HepG2 (cell line): ENCODE data around the gene ALOXE3. TPM values are rescaled to one million over a fixed set of nuclear protein-coding genes. Genes with fewer than 3 reads are reported as not detected.

Source experiments
- CBX5 ChIP-seq: sonication (generic); formaldehyde crosslinking; IDR thresholded peaks from 2 replicates; pipeline ENCODE4 v1.4.0; 2020; ENCODE audit warnings: missing genetic modification reagents, borderline replicate concordance
- FOXM1 ChIP-seq: sonication (generic); formaldehyde crosslinking; IDR thresholded peaks from 2 replicates; pipeline ENCODE4 v1.5.0; 2020; ENCODE audit warnings: missing genetic modification reagents
- MLX ChIP-seq: IDR thresholded peaks from 2 replicates; pipeline ENCODE4 v1.6.1; 2016
- SIX1 ChIP-seq: sonication (generic); formaldehyde crosslinking; IDR thresholded peaks from 2 replicates; pipeline ENCODE4 v1.4.0; 2020; ENCODE audit warnings: missing genetic modification reagents, borderline replicate concordance
- TBX2 ChIP-seq: sonication (generic); formaldehyde crosslinking; IDR thresholded peaks from 2 replicates; pipeline ENCODE4 v1.5.0; 2020; ENCODE audit warnings: missing genetic modification reagents, mild to moderate bottlenecking, borderline replicate concordance
- XBP1 ChIP-seq: sonication (generic); formaldehyde crosslinking; IDR thresholded peaks from 2 replicates; pipeline ENCODE4 v1.5.0; 2020; ENCODE audit warnings: missing genetic modification reagents
- ZFP41 ChIP-seq: sonication (generic); formaldehyde crosslinking; IDR thresholded peaks from 2 replicates; pipeline ENCODE4 v1.4.0; 2020; ENCODE audit warnings: mild to moderate bottlenecking, missing genetic modification reagents, borderline replicate concordance
- ZNF451 ChIP-seq: sonication (generic); formaldehyde crosslinking; IDR thresholded peaks from 2 replicates; pipeline ENCODE4 v1.5.0; 2020; ENCODE audit warnings: mild to moderate bottlenecking, missing genetic modification reagents
- ZNF609 ChIP-seq: sonication (generic); formaldehyde crosslinking; IDR thresholded peaks from 2 replicates; pipeline ENCODE4 v1.4.0; 2020; ENCODE audit warnings: mild to moderate bottlenecking, missing genetic modification reagents, borderline replicate concordance
- polyA plus RNA-seq, 8 experiments: library from polyadenylated mRNA; depleted of rRNA in 3 of 8; stranded (reverse) in 7 of 8; unstranded in 1 of 8; fragments of >200 nt; fragmentation: Illumina TruSeq in 4 of 8; extraction: Trizol in 4 of 8; gene quantifications; 2 replicates each; pipeline versions ENCODE4 v1.2.1 to v1.2.3, GENCODE V29; 2011 to 2016; ENCODE audit warnings: low read depth in 4 of 8, missing spikeins in 1 of 8, mixed read lengths in 1 of 8; ENCODE audit not compliant: insufficient read depth in 1 of 8
- total RNA-seq, 5 experiments: library from RNA; depleted of rRNA; stranded (reverse); fragments of >200 nt; fragmentation: Illumina TruSeq; extraction: Trizol; gene quantifications; 2 replicates each; pipeline ENCODE4 v1.2.3, GENCODE V29; 2016; ENCODE audit warnings: low read depth in 1 of 5

The ALOXE3 gene
- total and polyA plus RNA-seq, 2 of the 13 experiments (the other 11 are each of a cell fraction or from before 2014, with no cell fraction given): 0.07 TPM; not detected in 1

- TF ChIP-seq ZNF609 (CRISPR knock-in tag) (no peak), MLX (CRISPR knock-in tag) (no peak), ZNF451 (no peak), FOXM1 (CRISPR knock-in tag) (no peak), XBP1 (CRISPR knock-in tag) (no peak), TBX2 (CRISPR knock-in tag) (no peak), CBX5 (CRISPR knock-in tag) (no peak), SIX1 (CRISPR knock-in tag) (no peak), ZFP41 (CRISPR knock-in tag) (no peak)
These were observed 14.8 kb downstream of the ALOXE3 start (continued) for GRCh38 chr17:8103549-8103948.
